HepG2 (cell line): ENCODE measurements around the gene CAMKK1. TPM values are rescaled to one million over a fixed set of nuclear protein-coding genes. Genes with fewer than 3 reads are reported as not detected.

Source experiments
- ATAC-seq: fragments of 200-7000 bp; cut with Tn5 transposase; 3 replicates; pipeline ENCODE4 v1.9.1; 2020; ENCODE audit warnings: mild to moderate bottlenecking, moderate library complexity
- BruUV-seq: library from RNA; stranded (reverse); fragments of 400-500 nt; replicated peaks from 2 replicates; lab custom pipeline; 2021; lab: Mats Ljungman, UMichigan
- CTCF ChIA-PET: fragments of 300-600 bp; formaldehyde crosslinking; extraction: SDS; loops from one replicate; lab custom pipeline; 2021; ENCODE audit warnings: low total read pairs, inconsistent platforms, low intra/inter-chr PET ratio; lab: Yijun Ruan, JAX
- POLR2A ChIA-PET: fragments of 350-600 bp; sonication (Branson Sonifier 250); formaldehyde crosslinking; loops from one replicate; lab custom pipeline; 2020; ENCODE audit warnings: antibody characterized with exemption, inconsistent platforms; lab: Yijun Ruan, JAX
- DNase-seq: peaks from one replicate; pipeline ENCODE4 v3.0.0-alpha.2; 2015; ENCODE audit warnings: low spot score
- FAIRE-seq: peaks from 3 replicates; lab custom pipeline; 2011; peaks lifted over from hg19 to GRCh38; lab: Jason Lieb, UNC
- H2AFZ ChIP-seq: one replicate; pipeline ENCODE4 v1.6.1; 2011; ENCODE audit warnings: low read length, inconsistent platforms
- H3K27ac ChIP-seq: fragments of 300-600 bp; 3 replicates; pipeline ENCODE4 v1.8.0; 2011; ENCODE audit warnings: mixed run types, mild to moderate bottlenecking, mixed read lengths, low read length, inconsistent platforms; ENCODE audit not compliant: insufficient read depth; ENCODE audit errors: extremely low read length
- H3K27me3 ChIP-seq, 2 experiments: fragments of 200-600 bp in 1 of 2; 2 replicates in 1 of 2; 3 replicates in 1 of 2; pipeline versions ENCODE4 v1.6.0 to v1.8.0; 2011; ENCODE audit warnings: low read length in 2 of 2, mild to moderate bottlenecking in 2 of 2, moderate library complexity in 2 of 2, inconsistent platforms in 1 of 2; ENCODE audit not compliant: insufficient read depth in 2 of 2, control insufficient read depth in 1 of 2
- H3K36me3 ChIP-seq, 2 experiments: fragments of 200-600 bp in 1 of 2; replicated peaks in 1 of 2; 2 replicates in 1 of 2; 3 replicates in 1 of 2; pipeline versions ENCODE4 v1.5.1 to v1.8.0; 2011; ENCODE audit warnings: low read length in 2 of 2, inconsistent platforms in 1 of 2; ENCODE audit not compliant: insufficient read depth in 2 of 2, control insufficient read depth in 1 of 2
- H3K4me1 ChIP-seq: 2 replicates; pipeline ENCODE4 v1.5.1; 2012; ENCODE audit warnings: low read length, inconsistent platforms; ENCODE audit not compliant: insufficient read depth
- H3K4me2 ChIP-seq: 2 replicates; pipeline ENCODE4 v1.6.0; 2011; ENCODE audit warnings: low read depth, low read length, inconsistent platforms
- H3K4me3 ChIP-seq, 3 experiments: fragments of 200-600 bp in 1 of 3; sonication (generic), shearing (Covaris generic) in 1 of 3; replicated peaks in 1 of 3; 2 replicates each; pipeline ENCODE4 v1.5.1; 2011 to 2016; ENCODE audit warnings: low read length in 3 of 3, inconsistent platforms in 2 of 3, low read depth in 2 of 3, mild to moderate bottlenecking in 2 of 3, control low read depth in 1 of 3, mixed read lengths in 1 of 3; ENCODE audit not compliant: insufficient read depth in 1 of 3
- H3K79me2 ChIP-seq: one replicate; pipeline ENCODE4 v1.6.1; 2011; ENCODE audit warnings: low read length, inconsistent platforms; ENCODE audit not compliant: insufficient read depth
- H3K9ac ChIP-seq: 2 replicates; pipeline ENCODE4 v1.6.0; 2011; ENCODE audit warnings: mild to moderate bottlenecking, low read depth, low read length, inconsistent platforms; ENCODE audit not compliant: insufficient read depth
- H3K9me3 ChIP-seq: 2 replicates; pipeline ENCODE4 v1.5.1; 2012; ENCODE audit warnings: mild to moderate bottlenecking, low read length
- H4K20me1 ChIP-seq: 2 replicates; pipeline ENCODE4 v1.6.0; 2011; ENCODE audit warnings: inconsistent platforms, mild to moderate bottlenecking, low read length, moderate library complexity; ENCODE audit not compliant: insufficient read depth
- ATF7-NPFF ChIP-seq: sonication (generic); formaldehyde crosslinking; IDR thresholded peaks from 2 replicates; pipeline ENCODE4 v1.8.1; 2023; ENCODE audit warnings: mild to moderate bottlenecking, low read depth, missing genetic modification reagents, moderate library complexity
- HMGA1 ChIP-seq: sonication (generic); formaldehyde crosslinking; conservative IDR thresholded peaks from 2 replicates; pipeline ENCODE4 v1.4.0; 2020; ENCODE audit warnings: missing genetic modification reagents
- KDM5A ChIP-seq: fragments of 200-600 bp; sonication (generic); IDR thresholded peaks from 2 replicates; pipeline ENCODE4 v1.7.0; 2018; ENCODE audit warnings: antibody characterized with exemption, mild to moderate bottlenecking, low read length, borderline replicate concordance
- MTA1 ChIP-seq: sonication (generic); formaldehyde crosslinking; IDR thresholded peaks from 2 replicates; pipeline ENCODE4 v1.4.0; 2020; ENCODE audit warnings: missing genetic modification reagents, mild to moderate bottlenecking, borderline replicate concordance
- NFIC ChIP-seq: IDR thresholded peaks from 2 replicates; pipeline ENCODE4 v1.6.1; 2012; ENCODE audit warnings: mild to moderate bottlenecking, low read length, inconsistent platforms
- NFYC ChIP-seq: IDR thresholded peaks from 2 replicates; pipeline ENCODE4 v1.6.1; 2016; ENCODE audit warnings: missing genetic modification reagents, missing compliant biosample characterization
- PATZ1 ChIP-seq: sonication (generic); formaldehyde crosslinking; IDR thresholded peaks from 2 replicates; pipeline ENCODE4 v1.4.0; 2020; ENCODE audit warnings: missing genetic modification reagents
- PHF5A ChIP-seq: IDR thresholded peaks from one replicate; pipeline ENCODE4 v1.6.1; 2018; ENCODE audit warnings: low read depth, missing genetic modification reagents; ENCODE audit not compliant: unreplicated experiment
- PRDM4 ChIP-seq: sonication (generic); formaldehyde crosslinking; IDR thresholded peaks from 2 replicates; pipeline ENCODE4 v1.9.0; 2021; ENCODE audit warnings: missing genetic modification reagents, borderline replicate concordance
- TCF7L2 ChIP-seq: IDR thresholded peaks from 2 replicates; pipeline ENCODE4 v1.6.1; 2011; ENCODE audit warnings: mild to moderate bottlenecking, low read depth, low read length, moderate library complexity
- TSC22D2 ChIP-seq: sonication (generic); formaldehyde crosslinking; IDR thresholded peaks from 2 replicates; pipeline ENCODE4 v1.5.1; 2020; ENCODE audit warnings: missing genetic modification reagents, mild to moderate bottlenecking, borderline replicate concordance
- ZC3H13 ChIP-seq: sonication (generic); formaldehyde crosslinking; IDR thresholded peaks from 2 replicates; pipeline ENCODE4 v1.8.1; 2023; ENCODE audit warnings: mild to moderate bottlenecking, missing genetic modification reagents, moderate library complexity
- ZFP82 ChIP-seq: sonication (generic); formaldehyde crosslinking; IDR thresholded peaks from 2 replicates; pipeline ENCODE4 v1.5.1; 2020; ENCODE audit warnings: mild to moderate bottlenecking, missing genetic modification reagents, borderline replicate concordance
- ZFX ChIP-seq: sonication (generic); formaldehyde crosslinking; IDR thresholded peaks from 2 replicates; pipeline ENCODE4 v1.4.0; 2020; ENCODE audit warnings: mild to moderate bottlenecking, low read depth, missing genetic modification reagents, moderate library complexity
- ZNF672 ChIP-seq: sonication (generic); formaldehyde crosslinking; IDR thresholded peaks from 2 replicates; pipeline ENCODE4 v1.8.1; 2022; ENCODE audit warnings: missing genetic modification reagents
- ZNF781 ChIP-seq: sonication (generic); formaldehyde crosslinking; IDR thresholded peaks from 2 replicates; pipeline ENCODE4 v1.5.1; 2020; ENCODE audit warnings: borderline replicate concordance, mild to moderate bottlenecking, missing genetic modification reagents; ENCODE audit errors: not compliant biosample characterization
- ZNF788 ChIP-seq: sonication (generic); formaldehyde crosslinking; IDR thresholded peaks from 2 replicates; pipeline ENCODE4 v1.5.0; 2020; ENCODE audit warnings: mild to moderate bottlenecking, missing genetic modification reagents, borderline replicate concordance
- WGBS: methylation state at CpG from one replicate; pipeline ENCODE4 v1.1.6; 2017; ENCODE audit warnings: low lambda C conversion rate; 5-methylcytosine and 5-hydroxymethylcytosine counted together
- in situ Hi-C: cut with HindIII; loops from 2 replicates; pipeline ENCODE4 v1.10.0; 2017; ENCODE audit warnings: low pct_unique_long_range_greater_than_20kb; ENCODE audit not compliant: extremely low pct_ligation_motif_present
- intact Hi-C: fragments of 100-400 bp; cut with micrococcal nuclease; formaldehyde crosslinking; loops from one replicate; pipeline ENCODE4 v1.10.0; 2022; ENCODE audit not compliant: unreplicated experiment
- polyA plus RNA-seq, 8 experiments: library from polyadenylated mRNA; depleted of rRNA in 3 of 8; stranded (reverse) in 7 of 8; unstranded in 1 of 8; fragments of >200 nt; fragmentation: Illumina TruSeq in 4 of 8; extraction: Trizol in 4 of 8; gene quantifications; 2 replicates each; pipeline versions ENCODE4 v1.2.1 to v1.2.3, GENCODE V29; 2011 to 2016; ENCODE audit warnings: low read depth in 4 of 8, missing spikeins in 1 of 8, mixed read lengths in 1 of 8; ENCODE audit not compliant: insufficient read depth in 1 of 8
- total RNA-seq, 5 experiments: library from RNA; depleted of rRNA; stranded (reverse); fragments of >200 nt; fragmentation: Illumina TruSeq; extraction: Trizol; gene quantifications; 2 replicates each; pipeline ENCODE4 v1.2.3, GENCODE V29; 2016; ENCODE audit warnings: low read depth in 1 of 5

CAMKK1 gene
- total and polyA plus RNA-seq, 2 of the 13 experiments (the other 11 are each of a cell fraction or from before 2014, with no cell fraction given), result 1.5 to 1.6 TPM

DNA sequence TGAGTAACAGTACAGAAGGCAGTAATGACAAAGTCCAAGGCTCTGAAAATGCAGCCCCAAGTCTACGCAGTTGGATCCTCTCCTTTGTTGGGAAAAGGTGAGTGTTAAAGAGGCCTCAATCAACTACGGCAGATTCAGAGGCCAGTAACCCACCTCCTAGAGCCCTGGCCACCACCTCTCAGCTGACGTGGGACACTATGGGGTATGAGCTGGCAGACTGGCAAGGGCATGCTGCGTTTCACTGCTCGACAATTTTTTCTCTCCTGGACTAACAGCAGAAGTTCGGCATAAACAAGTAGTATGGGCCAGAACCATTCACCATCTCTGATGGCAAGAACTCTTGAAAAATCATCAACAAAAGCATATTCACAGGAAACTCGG lies 64.0 kb downstream of the CAMKK1 start:
- intact Hi-C loops, result loop anchor here (5.0 kb wide), 1 partner anchor 147 kb away; no protein-coding TSS in a partner anchor
- no TSS peak for BruUV-seq
- POLR2A ChIA-PET, result interaction anchor here (0.9 kb wide), 1 partner anchor 91 kb away, joined by 4 read pairs; no protein-coding TSS in a partner anchor

More for the DNA sequence above, 64.0 kb downstream of the CAMKK1 start:
- DNase-seq (no peak), FAIRE-seq (no peak), ATAC-seq (no peak)
- no peak for TF ChIP-seq PHF5A (CRISPR knock-in tag)
- no peak for TF ChIP-seq NFIC
- no peak for TF ChIP-seq HMGA1
- no peak for TF ChIP-seq KDM5A
- TF ChIP-seq TCF7L2, result no peak
- no peak for TF ChIP-seq PRDM4 (CRISPR knock-in tag)
- TF ChIP-seq TSC22D2, result no peak
- no peak for TF ChIP-seq ZFP82
- TF ChIP-seq ZNF788 (CRISPR knock-in tag), result no peak
- TF ChIP-seq ZNF781, result no peak
- TF ChIP-seq MTA1 (CRISPR knock-in tag), result no peak
- TF ChIP-seq ATF7-NPFF, result no peak
- no peak for TF ChIP-seq ZC3H13
- no peak for TF ChIP-seq NFYC
- no peak for TF ChIP-seq PATZ1 (CRISPR knock-in tag)
- TF ChIP-seq ZNF672 (CRISPR knock-in tag), result no peak
- TF ChIP-seq ZFX (CRISPR knock-in tag), result no peak
- H2AFZ ChIP-seq, result no peak overlapping the region
- 86% methylated on average over 7 of the region's 7 CpGs for WGBS
- no peak overlapping the region for H3K27ac ChIP-seq
- in situ Hi-C loops, result no loop called here
- peaks cover 11 to 40% of the 10 kb centered on the region in 2 experiments for H3K36me3 ChIP-seq
- no peaks in the 10 kb centered on the region for H3K9me3 ChIP-seq
- no peaks in the 10 kb centered on the region for H3K79me2 ChIP-seq
- no peak overlapping the region for H3K9ac ChIP-seq
- no peak overlapping the region for H3K4me3 ChIP-seq
- H3K4me1 ChIP-seq, result no peaks in the 10 kb centered on the region; the same call in 1 of the 2 replicates
- no peak overlapping the region for H3K4me2 ChIP-seq
- no peaks in the 10 kb centered on the region for H4K20me1 ChIP-seq
- H3K27me3 ChIP-seq, result no peaks in the 10 kb centered on the region; a peak in 1 of 5 replicates
- CTCF ChIA-PET, result no interaction called here
